NT2/D1 (cell line): ENCODE data around the gene TMEM38A.
"Not testable (repeated sequence)": the region's sequence is repeated elsewhere in the genome, so short reads cannot be mapped to it uniquely, and the experiment has no call there.

ENCODE experiments used
- DNase-seq: peaks from one replicate; pipeline ENCODE4 v3.0.0-alpha.2; 2011; ENCODE audit warnings: low read depth, low spot score
- H3K27me3 ChIP-seq: 2 replicates; pipeline ENCODE4 v1.6.0; 2011; ENCODE audit warnings: mild to moderate bottlenecking; ENCODE audit not compliant: insufficient read length, insufficient read depth
- H3K36me3 ChIP-seq: 2 replicates; pipeline ENCODE4 v1.6.1; 2011; ENCODE audit warnings: mild to moderate bottlenecking, low read length, mixed read lengths; ENCODE audit not compliant: insufficient read depth, insufficient read length
- H3K4me1 ChIP-seq: 2 replicates; pipeline ENCODE4 v1.5.1; 2011; ENCODE audit not compliant: insufficient read depth, insufficient read length
- H3K4me3 ChIP-seq: 2 replicates; pipeline ENCODE4 v1.5.1; 2011; ENCODE audit warnings: low read depth; ENCODE audit not compliant: insufficient read length
- H3K9ac ChIP-seq: 2 replicates; pipeline ENCODE4 v1.6.0; 2011; ENCODE audit warnings: low read depth; ENCODE audit not compliant: insufficient read length
- H3K9me3 ChIP-seq: 2 replicates; pipeline ENCODE4 v1.5.1; 2011; ENCODE audit warnings: mild to moderate bottlenecking, low read length; ENCODE audit not compliant: insufficient read depth
- SUZ12 ChIP-seq: IDR thresholded peaks from 2 replicates; pipeline ENCODE4 v1.6.1; 2011; ENCODE audit not compliant: insufficient read length, insufficient read depth; ENCODE audit errors: extremely low read depth
- YY1 ChIP-seq: IDR thresholded peaks from 2 replicates; pipeline ENCODE4 v1.6.1; 2011; ENCODE audit not compliant: insufficient read length, insufficient read depth
- ZNF274 ChIP-seq: IDR thresholded peaks from 2 replicates; pipeline ENCODE4 v1.6.1; 2011; ENCODE audit warnings: mild to moderate bottlenecking, low read depth, low read length

Gene TMEM38A

DNA sequence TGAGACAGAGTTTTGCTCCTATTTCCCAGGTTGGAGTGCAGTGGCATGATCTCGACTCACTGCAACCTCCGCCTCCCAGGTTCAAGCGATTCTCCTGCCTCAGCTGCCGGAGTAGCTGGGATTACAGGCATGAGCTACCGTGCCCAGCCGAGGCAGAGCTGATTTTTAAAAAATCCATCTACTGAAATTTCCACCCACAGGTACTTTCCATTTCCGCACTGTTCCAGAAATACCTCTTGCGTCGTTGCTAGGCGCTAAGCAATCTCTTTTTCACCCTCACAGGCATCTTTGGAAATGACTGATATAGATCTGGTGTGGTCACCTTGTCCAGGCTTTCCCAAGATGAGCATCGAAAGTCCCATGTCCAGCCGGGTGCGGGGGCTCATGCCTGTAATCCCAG is 9.4 kb downstream of the TMEM38A start:
- H3K9ac ChIP-seq = no peak overlapping the region
- no peak overlapping the region for H3K4me3 ChIP-seq
- H3K9me3 ChIP-seq = no peaks in the 10 kb centered on the region
- H3K27me3 ChIP-seq = no peaks in the 10 kb centered on the region
- TF ChIP-seq YY1 (no peak), SUZ12 (no peak), ZNF274 (no peak)
- H3K36me3 ChIP-seq = no peaks in the 10 kb centered on the region
- no peak for DNase-seq
- H3K4me1 ChIP-seq = peaks cover 3% of the 10 kb centered on the region

GRCh38 chr19:16671652-16672274 is 10.8 kb downstream of the TMEM38A start:
- H3K36me3 ChIP-seq = no peaks in the 10 kb centered on the region
- no peak overlapping the region for H3K9ac ChIP-seq
- TF ChIP-seq YY1 = no peak
- TF ChIP-seq SUZ12 = no peak
- no peak for TF ChIP-seq ZNF274
- no peaks in the 10 kb centered on the region for H3K9me3 ChIP-seq
- no peaks in the 10 kb centered on the region for H3K27me3 ChIP-seq
- peaks cover 3% of the 10 kb centered on the region for H3K4me1 ChIP-seq
- no peak for DNase-seq
- H3K4me3 ChIP-seq = no peak overlapping the region

DNA sequence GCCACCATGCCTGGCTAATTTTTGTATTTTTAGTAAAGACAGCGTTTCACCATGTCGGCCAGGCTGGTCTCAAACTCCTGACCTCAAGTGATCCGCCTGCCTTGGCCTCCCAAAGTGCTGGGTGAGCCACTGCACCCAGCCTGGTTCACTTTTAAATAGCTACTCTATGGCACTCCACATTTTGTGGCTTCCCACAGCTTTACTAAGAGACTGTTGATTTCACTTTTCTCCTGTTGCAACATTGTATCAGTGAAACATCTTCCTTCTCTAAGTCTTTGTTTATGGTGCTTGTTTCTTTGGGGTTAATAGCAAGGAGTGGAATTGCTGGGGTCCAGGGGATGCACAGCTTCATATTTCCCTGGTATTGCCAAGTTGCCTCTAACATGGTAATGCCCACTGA is 12.3 kb downstream of the TMEM38A start:
- Histone ChIP-seq H3K9ac (no peak overlapping the region), H3K36me3 (no peaks in the 10 kb centered on the region), H3K4me1 (peaks cover 3% of the 10 kb centered on the region), H3K9me3 (no peaks in the 10 kb centered on the region), H3K27me3 (no peaks in the 10 kb centered on the region), H3K4me3 (no peak overlapping the region)
- no peak for DNase-seq
- no peak for TF ChIP-seq YY1
- TF ChIP-seq SUZ12 = no peak
- TF ChIP-seq ZNF274 = no peak

GRCh38 chr19:16673839-16674238 is 12.9 kb downstream of the TMEM38A start:
- H3K9me3 ChIP-seq, DNase-seq, H3K27me3 ChIP-seq, H3K36me3 ChIP-seq, H3K4me3 ChIP-seq, H3K4me1 ChIP-seq, H3K9ac ChIP-seq: not testable (repeated sequence)

DNA sequence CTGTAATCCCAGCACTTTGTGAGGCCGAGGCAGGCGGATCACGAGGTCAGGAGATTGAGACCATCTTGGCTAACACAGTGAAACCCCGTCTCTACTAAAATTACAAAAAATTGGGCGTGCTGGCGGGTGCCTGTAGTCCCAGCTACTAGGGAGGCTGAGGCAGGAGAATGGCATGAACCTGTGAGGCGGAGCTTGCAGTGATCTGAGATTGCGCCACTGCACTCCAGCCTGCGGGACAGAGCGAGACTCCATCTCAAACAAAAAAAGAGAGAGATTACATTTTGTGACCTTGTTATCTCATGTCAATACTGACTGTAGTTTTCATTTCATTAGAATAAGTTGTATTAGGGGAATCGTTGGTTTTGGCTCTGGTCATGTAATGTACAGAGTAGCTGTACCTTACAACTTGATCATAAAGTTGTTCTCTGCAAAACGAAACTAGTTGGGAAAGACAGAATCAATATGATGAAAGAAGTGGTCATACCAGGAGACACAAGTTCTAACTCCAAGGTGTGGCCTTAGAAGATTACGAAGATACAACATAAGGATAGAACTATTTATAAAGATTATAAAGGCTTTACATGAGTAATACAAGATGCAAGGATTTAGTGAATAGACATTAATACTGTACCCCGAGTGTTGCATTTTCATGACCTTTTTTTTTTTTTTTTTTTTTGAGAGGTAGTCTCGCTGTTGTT is 15.3 kb downstream of the TMEM38A start:
- Histone ChIP-seq H3K4me1 (peaks cover 3% of the 10 kb centered on the region), H3K9ac (no peak overlapping the region), H3K36me3 (no peaks in the 10 kb centered on the region), H3K9me3 (peaks cover 9% of the 10 kb centered on the region; the same call in 1 of the 2 replicates), H3K4me3 (no peak overlapping the region), H3K27me3 (no peaks in the 10 kb centered on the region)
- TF ChIP-seq ZNF274 (no peak), YY1 (no peak), SUZ12 (no peak)
- DNase-seq = no peak

DNA sequence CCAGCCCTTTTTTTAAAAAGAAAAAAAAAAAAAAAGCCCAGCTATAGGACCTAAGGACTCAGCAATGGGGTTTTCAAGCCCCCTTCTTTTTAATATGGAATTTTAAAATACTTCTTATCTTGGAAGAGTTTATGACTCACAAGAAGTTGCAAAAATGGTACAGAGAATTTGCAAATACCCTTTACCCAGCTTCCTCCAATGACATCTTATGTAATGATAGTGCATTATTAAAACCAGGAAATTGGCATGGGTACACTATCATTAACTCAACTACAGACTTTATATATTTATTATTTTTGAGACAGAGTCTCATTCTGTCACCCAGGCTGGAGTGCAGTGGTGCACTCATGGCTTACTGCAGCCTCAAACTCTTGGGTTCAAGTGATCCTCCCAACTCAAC is 16.1 kb downstream of the TMEM38A start:
- H3K9me3 ChIP-seq = peaks cover 14% of the 10 kb centered on the region; the same call in 1 of the 2 replicates
- TF ChIP-seq SUZ12 (no peak), ZNF274 (no peak), YY1 (no peak)
- no peaks in the 10 kb centered on the region for H3K27me3 ChIP-seq
- H3K4me1 ChIP-seq = no peaks in the 10 kb centered on the region
- no peaks in the 10 kb centered on the region for H3K36me3 ChIP-seq
- no peak overlapping the region for H3K4me3 ChIP-seq
- no peak for DNase-seq
- no peak overlapping the region for H3K9ac ChIP-seq

DNA sequence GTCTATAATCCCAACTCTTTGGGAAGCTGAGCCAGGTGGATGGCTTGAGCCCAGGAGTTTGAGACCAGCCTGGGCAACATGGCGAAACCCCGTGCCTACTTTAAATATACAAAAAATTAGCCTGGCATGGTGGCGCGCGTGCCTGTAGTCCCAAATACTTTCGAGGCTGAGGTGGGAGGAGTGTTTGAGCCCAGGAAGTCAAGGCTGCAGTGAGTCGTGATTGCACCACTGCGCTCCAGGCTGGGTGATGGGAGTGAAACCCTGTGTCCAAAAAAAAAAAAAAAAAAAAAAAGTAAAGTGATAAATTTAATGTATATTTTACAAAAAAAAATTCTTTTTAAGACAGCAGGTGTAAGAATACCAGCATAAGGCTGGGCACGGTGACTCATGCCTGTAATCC is 17.6 kb downstream of the TMEM38A start:
- no peak for DNase-seq
- H3K36me3 ChIP-seq = no peaks in the 10 kb centered on the region
- TF ChIP-seq SUZ12 = no peak
- no peak for TF ChIP-seq ZNF274
- no peak for TF ChIP-seq YY1
- no peak overlapping the region for H3K9ac ChIP-seq
- H3K9me3 ChIP-seq = peaks cover 14% of the 10 kb centered on the region; the same call in 1 of the 2 replicates
- H3K27me3 ChIP-seq = no peaks in the 10 kb centered on the region
- H3K4me3 ChIP-seq = no peak overlapping the region
- H3K4me1 ChIP-seq = no peaks in the 10 kb centered on the region

DNA sequence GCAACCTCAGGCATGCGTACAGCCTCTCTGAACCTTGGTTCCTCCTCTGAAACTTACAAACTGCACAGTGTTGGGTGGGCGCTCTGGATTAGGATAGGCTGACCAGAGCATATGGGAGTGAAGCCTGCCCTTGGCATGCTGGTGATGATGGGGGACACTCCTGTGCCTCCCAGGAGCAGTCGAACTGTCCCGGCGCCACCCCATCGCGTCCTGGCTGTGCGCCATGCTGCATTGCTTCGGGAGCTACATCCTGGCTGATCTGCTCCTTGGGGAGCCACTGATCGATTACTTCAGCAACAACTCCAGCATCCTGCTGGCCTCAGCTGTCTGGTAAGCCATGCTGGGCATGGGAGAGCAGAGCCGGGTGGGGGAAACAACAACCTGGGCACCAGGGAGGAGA is 18.9 kb downstream of the TMEM38A start:
- H3K9ac ChIP-seq = no peak overlapping the region
- no peaks in the 10 kb centered on the region for H3K27me3 ChIP-seq
- H3K4me3 ChIP-seq = no peak overlapping the region
- no peak for DNase-seq
- no peaks in the 10 kb centered on the region for H3K36me3 ChIP-seq
- peaks cover 14% of the 10 kb centered on the region; the same call in 1 of the 2 replicates for H3K9me3 ChIP-seq
- H3K4me1 ChIP-seq = no peaks in the 10 kb centered on the region
- TF ChIP-seq ZNF274 = no peak
- no peak for TF ChIP-seq YY1
- no peak for TF ChIP-seq SUZ12
